GM18508 (cell line): ENCODE measurements around the gene CEP128.

Experiments used
- ATAC-seq: cut with Tn5 transposase; IDR thresholded peaks from one replicate; pipeline ENCODE4 v1.9.1; 2021; ENCODE audit warnings: moderate number of reproducible peaks; ENCODE audit not compliant: insufficient read depth, unreplicated experiment

Gene CEP128

DNA sequence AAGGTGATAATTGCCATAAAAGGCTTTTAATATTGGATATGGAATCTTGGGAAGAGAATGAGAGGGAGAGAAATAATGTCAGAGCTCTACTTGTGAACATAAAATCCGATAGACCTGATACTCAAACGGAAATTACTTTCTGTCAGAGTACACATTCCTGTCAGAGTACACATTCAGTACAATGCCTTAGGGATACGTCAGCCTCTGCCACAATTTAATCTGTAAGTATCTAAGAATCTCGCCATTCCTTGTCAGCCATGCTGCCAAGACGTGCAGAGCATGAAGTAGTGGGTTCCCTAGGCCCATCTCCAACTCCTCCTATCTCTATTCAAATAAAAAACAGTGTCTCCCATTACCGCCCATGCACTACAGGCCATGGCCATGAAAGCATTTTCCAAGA lies 242.6 kb downstream of the CEP128 start:
- ATAC-seq: no peak

DNA sequence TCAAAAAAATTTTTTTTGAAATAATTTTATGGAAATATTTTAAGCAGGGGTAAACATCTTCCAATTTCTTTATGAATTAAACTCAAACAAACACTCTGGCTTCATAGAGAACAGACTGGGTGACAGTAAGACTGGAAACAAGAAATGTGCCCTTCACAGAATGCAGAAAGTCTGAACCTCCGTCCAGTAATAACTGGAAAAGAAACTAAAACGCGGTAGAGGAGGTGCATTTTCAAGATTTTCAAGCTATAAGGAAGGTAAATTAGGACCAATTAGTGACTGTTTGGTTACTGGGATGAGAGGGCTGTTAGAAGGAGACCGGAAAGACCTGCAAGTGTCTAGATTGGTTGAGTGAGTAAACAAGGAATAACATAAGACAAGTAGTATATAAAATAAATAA lies 245.7 kb downstream of the CEP128 start:
- ATAC-seq: no peak

DNA sequence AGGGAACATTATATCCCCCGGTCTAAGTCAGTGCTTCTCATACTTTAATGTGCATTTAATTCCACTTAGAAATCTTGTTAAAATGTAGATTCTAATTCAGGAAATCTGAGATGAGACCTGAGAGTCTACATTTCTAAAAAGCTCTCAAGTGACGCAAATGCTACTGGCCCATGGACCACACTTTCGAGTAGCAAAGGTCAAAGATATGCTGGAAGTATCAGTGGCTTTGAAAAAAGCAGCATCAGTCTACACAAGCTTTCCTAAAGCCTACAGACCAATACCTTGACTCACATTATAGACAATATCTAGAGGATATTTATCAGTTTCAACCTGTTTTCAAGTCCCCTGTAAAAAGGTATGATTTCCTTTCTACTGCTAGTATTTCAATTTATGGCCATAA lies 248.6 kb downstream of the CEP128 start:
- ATAC-seq: no peak

DNA sequence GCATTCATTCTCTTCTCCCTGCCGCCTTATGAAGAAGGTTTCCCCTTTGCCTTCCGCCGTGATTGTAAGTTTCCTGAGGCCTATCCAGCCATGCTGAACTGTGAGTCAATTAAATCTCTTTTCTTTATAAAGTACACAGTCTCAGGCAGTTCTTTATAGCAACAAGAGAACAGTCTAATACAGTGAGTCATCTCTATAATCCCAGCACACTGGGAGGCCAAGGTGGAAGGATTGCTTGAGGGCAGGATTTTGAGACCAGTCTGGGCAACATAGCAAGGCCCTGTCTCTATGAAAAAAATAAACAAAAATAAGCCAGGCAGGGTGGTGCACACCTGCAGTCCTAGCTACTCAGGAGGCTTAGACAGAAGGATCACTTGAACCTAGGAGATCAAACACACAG lies 259.9 kb downstream of the CEP128 start:
- ATAC-seq: no peak

DNA sequence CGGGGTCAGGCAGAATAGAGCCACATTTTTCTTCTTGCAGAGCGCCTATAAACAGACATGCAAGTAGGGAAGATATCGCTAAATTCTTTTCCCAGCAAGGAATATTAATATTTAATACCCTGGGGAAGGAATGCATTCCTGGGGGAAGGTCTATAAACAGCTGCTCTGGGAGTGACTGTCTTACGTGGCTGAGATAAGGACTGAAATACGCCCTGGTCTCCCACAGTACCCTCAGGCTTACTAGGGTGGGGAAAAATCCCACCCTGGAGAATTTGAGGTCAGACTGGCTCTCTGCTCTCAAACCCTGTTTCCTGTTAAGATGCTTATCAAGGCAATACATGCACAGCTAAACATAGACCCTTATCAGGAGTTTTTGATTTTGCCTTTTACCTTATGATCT lies 262.3 kb downstream of the CEP128 start:
- ATAC-seq: no peak

DNA sequence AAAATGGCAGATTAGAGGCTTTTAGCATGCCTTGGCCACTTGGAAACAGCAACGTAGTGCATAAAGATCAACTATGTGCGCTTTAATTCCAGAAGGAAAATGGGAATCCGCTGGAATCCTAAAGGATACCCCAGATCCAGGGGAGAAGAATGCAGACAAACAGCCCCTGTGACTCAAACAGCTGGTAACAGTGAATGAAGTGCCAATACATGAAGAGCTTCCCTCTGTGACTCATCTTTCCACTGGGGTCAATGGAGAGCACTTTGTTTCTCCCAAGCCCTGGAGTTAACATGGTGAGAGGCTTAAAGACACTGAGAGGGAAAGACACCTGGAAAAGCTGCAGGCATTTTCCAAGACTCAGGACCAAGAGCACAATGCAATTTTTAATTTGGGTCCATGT lies 263.1 kb downstream of the CEP128 start:
- no peak for ATAC-seq

DNA sequence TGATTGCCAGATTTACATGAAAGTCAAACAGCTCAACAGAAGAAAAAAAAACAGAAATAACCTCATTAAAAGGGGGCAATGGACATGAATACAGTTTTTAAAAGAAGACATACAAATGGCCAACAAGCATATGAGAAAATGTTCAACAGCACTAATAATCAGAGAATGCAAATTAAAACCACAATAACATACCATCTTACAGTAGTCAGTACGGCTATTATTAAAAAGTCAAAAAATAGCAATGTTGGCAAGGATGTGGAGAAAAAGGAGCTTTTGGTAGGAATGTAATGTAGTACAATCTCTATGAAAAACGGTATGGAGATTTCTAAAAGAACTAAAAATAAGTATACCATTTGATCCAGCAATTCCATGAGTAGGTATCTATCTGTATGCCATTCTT lies 272.1 kb downstream of the CEP128 start:
- ATAC-seq: no peak

DNA sequence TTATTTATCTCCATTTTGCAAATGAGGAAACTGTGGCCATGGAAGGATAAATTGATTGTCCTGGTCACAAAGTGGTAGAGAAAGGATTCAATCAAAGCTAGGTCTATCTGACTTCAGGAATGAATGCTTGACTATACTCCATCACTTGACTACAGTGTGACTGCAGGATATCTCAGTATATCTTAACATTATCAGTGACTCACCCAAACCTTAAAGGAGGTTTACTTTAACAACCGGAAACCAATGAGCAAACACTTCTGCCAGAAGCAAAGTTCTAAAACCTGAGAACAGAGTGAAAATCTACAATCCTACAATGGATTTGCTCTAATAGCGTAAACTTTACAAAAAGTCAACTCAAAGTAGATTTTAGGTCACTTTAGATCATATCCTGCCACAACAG lies 277.0 kb downstream of the CEP128 start:
- no peak for ATAC-seq

DNA sequence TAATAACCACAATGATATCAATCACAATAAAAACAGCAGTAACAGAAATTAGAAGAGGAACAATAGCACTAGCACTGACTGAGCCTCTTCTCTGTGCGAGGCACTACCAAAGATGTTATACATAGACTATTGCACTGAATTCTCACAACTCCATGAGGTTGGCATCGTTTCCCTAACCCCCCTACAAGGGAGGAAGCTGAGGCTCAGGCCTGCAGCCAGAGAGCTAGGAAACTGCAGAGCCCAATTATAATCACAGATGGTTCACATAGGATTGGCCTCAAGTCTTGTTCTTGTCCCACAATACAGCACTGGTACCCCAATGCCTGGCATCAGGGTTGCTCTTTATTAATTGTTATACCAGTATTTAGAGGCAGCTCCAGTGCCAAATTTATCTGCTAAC lies 278.0 kb downstream of the CEP128 start:
- no peak for ATAC-seq

DNA sequence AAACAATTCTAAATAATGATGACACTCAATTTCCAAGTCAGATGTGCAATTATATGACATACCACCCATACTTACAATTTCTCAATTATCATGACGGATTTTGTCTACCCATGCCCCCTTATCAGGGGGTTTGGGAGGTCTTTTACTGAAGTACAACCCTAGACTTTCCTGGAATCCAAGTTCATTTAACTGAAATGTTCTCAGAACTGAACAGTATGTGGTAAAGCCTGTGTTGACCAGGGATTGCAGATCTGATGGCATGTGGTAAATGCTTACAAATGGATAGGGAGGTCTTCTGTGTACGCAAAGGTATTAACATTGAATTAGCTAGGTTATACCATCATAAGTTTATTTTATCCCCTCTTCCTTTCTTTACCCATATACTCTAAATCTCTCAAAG lies 281.8 kb downstream of the CEP128 start:
- no peak for ATAC-seq

DNA sequence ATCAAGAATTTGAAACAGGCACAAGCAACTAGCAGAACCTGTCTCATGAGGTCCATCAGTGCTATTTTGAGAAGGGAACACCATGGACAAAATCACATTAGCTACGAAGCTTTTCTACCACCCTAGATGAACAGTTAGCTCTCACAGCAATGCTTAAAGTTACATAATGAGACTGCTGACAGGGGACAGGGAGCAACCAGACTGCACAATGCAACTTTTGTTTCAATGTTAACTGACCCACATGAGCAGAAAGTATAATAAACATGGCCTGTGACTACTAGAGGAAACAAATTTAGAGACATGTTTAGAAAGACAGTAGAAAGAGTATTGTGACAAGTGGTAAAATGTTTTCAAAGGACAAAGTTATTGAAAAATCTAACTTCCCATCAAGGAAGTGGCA lies 282.8 kb downstream of the CEP128 start:
- no peak for ATAC-seq

DNA sequence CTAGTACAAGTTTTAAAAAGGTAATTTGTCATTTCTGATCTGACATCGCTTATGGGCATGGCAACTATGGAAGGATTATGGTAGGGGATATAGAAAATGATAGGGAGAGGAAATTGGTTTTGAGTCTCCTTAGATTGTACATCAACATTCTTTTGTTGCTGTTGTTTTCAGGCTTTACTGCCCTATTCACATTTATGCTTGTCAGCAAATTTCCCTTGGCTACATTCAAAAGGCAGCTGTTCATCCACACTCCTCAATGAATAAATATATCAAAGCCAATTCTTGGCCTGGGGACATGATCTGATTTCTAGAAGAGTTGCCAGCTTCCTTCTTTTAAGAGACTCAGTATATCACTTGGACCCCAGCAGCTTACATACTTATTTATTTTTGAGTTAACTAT lies 283.4 kb downstream of the CEP128 start:
- no peak for ATAC-seq

DNA sequence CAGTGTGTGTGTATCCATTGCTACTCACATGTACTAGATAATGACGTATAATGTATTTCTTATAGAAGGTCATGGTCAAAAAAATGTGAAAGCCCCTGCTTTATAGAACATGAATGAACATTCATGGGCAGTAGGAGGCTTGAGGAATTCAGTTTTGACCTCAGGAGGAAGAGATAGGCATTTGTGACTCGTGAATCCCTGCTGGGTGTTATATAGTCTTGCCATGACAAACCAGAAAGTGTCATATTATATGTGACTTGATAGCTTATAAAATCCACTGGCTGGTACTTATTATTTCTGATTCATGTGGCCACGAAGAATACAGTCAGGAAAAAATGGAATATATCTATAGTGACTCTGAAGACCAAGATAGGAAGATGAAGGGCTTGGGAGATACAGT lies 287.6 kb downstream of the CEP128 start:
- ATAC-seq: no peak

DNA sequence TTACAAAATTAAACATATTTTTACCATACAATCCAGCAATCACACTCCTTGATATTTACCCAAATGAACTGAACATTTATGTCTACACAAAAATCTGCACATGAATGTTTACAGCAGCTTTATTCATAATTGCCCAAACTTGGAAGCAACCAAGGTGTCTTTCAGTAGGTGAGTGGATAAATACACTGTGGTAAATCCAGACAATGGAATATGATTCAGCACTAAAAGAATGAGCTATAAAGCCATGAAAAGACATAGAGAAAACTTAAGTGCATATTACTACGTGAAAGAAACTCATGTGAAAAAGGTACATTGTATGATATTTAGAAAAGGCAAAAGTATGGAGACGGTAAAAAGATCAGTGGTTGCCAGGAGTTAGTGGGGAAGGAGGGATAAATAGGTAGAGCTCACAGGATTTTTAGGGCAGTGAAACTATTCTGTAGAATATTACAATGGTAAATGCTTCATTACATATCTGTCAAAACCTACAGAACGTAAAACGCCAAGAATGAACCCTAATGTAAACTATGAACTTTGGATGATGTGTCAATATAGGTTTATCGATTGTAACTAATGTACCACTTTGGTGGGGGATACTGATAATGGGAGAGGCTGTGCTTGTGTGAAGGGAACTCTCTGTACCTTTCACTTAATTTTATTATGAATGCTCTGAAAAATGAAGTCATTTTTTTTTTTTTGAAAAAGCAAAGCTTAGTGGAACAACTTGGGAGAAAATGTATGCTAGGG lies 295.7 kb downstream of the CEP128 start:
- ATAC-seq: no peak

DNA sequence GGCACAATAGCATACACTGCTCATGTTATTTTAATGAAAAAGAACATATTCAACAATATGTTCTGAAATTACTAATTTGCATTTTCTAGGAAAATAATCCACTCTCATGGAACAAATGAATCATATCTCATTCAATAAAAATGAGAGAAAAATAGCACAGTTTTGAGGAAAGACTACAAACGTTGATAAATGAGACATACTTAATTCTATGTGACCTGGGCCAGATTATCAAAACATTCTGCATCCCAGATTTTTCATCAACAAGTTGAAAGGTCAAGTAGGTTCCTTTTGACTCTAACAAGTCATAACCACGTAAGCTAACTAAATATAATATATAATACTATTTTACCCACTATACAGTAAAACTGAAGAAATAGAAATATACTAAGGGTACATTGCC lies 296.7 kb downstream of the CEP128 start:
- no peak for ATAC-seq

DNA sequence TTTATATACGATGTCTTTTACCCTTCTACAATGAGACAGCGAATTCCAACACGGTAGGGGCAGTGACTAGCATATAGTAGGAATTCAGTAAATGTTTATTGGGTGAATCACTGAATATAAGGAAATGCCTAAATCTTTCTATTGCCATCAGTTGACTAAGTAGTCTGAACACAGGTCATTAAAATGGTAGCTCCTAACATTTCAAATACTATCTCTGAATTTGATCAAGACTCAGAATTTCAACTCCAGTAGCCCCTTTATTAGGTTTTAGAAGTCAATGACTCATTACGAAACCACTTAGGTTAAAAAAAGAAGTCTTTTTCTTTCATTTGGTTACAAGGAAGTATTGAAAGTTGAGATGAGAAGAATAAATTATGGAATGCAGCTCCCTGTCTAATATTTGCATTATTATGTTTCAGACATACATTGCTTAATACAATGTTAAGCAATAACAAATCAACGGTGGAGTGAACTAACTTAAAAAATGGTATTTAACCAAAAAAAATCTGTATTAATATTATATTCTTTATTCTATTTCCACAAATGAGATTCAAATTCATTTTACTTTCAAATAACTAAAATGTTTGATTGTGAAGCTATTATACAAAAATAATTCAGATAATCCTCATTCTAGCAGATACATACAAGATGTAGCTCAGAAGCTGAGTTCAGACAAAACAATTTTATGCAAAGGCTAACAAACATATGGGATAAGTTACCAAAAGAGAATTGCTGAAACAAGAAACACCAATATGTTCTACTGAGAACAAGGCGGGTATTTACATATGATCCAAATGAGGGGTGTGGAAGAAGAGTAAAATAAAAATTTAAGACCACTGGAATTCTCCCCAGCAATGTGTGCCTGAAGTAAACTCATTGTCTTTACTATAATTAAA lies 302.7 kb downstream of the CEP128 start:
- ATAC-seq: no peak

DNA sequence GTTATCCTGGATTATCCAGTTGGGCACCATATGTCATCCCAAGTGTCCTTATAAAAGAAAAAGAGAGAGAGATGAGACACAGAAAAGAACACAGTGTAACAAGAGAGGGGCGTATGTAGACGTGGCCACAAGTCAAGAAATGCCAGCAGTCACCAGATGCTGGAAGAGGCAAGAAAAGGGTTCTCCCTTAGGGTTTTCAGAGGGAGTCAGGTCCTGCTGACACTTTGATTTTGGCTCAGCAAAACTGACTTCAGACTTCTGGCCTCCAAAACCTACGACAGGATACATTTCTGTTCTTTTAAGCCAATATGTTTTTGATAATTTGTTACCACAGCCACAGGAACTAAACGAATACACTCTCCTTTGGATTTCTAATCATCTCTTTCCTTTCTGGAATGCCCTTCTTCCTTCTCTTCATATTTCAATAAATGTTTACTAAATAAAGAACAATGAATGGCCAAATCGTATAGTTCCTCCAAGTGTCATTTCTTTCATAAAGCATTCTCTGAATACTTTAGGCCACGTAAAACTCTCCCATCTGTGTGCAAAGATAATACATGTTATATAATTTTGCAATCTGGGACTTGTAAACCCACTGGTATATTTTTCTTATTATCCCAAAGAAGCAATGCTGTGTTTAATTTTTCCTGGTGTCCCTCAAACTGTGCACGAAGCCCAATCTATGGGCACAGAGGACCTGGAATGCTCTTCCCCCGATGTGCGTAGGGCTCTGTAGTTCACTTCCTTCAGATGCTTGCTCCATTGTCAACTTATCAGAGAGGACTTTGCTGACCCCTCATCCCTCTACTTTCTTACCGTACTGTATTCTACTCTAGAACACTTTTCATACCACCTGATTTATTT lies 303.6 kb downstream of the CEP128 start:
- ATAC-seq: no peak

DNA sequence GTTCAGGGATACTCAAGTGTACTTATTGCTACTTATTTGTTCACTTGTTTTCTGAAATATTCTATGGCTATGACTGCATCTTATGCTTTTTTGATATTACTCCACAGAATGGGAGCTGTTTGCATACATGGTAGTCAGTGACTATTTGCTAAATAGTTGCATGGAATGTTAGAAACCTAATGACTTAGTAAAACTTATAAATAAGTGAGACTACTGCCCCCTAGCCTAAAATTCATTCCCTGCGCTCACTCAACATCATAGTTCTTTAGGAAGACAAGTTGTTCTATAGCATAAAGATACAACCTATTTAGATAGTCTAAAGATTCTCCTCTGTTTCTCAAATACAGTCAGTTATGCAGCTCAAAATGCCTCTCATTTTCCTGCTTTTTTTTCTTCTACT lies 305.5 kb downstream of the CEP128 start:
- ATAC-seq: no peak

DNA sequence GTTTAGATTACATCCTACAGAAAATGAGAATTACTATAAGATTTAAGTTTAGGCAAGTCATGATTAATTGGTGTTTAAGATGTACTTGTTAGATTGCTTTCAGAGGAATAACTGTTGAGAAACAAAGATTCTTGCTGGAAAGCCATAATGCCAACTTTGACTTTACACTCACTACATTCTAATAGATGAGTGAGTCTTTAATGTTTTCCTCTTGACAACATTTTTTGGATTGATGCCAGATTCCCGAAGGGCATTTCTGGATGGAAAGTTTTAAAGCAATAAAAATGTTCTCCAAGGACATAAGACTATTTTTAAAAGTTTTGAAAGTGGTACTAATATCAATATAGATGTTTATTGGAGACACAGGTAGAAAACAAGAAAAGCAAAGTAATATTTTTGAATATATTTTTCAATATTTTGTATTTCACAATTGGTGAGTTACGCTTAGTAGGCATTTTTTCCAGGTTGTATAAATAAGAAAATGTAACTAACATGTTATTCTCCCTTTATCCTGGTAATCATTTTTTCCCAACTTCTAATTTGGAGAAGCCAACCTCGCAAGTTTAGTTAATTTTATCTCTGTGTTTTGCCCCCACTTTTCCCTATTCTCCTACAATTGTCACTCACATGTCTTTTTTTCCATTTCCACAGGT lies 307.3 kb downstream of the CEP128 start:
- ATAC-seq: no peak

DNA sequence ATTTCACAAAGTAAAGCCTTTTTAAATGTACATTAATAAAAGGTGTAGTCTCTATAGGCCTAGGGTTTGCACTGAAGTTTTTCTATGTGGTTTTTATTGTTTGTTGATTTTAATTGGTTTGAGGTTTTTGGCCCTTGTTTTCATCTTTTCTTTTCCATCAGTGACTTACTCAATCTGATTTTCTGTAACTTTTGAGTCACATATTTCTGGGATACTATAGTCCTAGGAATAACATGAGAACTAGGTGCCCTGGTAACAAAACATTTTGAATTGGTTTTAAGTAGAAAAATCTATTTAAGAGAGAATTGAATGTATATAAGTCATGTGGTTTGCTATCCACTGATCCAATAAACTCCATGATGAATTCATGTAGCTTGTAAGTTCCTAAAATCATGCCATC lies 311.9 kb downstream of the CEP128 start:
- ATAC-seq: no peak
